GM18526 (cell line): ENCODE data around the gene MED4.

Experiments
- POLR2A ChIP-seq: IDR thresholded peaks from 3 replicates; pipeline ENCODE4 v1.6.1; 2011; ENCODE audit not compliant: insufficient read length; ENCODE audit errors: extremely low read depth

The MED4 gene

GRCh38 chr13:48094781-48095502 is at the start of gene MED4:
TSS of gene MED4 (minus strand) at chr13:48095104. CDS start at chr13:48095078, 26 bp downstream.
- TF ChIP-seq POLR2A = peak; percentile 94

- no peak for TF ChIP-seq POLR2A
These were observed 49.6 kb upstream of the MED4 start for GRCh38 chr13:48144413-48145035.

GRCh38 chr13:48142436-48142835 is 47.5 kb upstream of the MED4 start:
- no peak for TF ChIP-seq POLR2A

GRCh38 chr13:48138270-48138669 is 43.4 kb upstream of the MED4 start:
- TF ChIP-seq POLR2A = no peak

GRCh38 chr13:48132961-48133360 is 38.1 kb upstream of the MED4 start:
- TF ChIP-seq POLR2A = no peak

GRCh38 chr13:48131533-48131932 is 36.6 kb upstream of the MED4 start:
- no peak for TF ChIP-seq POLR2A

GRCh38 chr13:48126944-48127830 is 32.3 kb upstream of the MED4 start:
- TF ChIP-seq POLR2A = no peak

GRCh38 chr13:48125794-48126228 is 30.9 kb upstream of the MED4 start:
- no peak for TF ChIP-seq POLR2A

GRCh38 chr13:48123812-48124211 is 28.9 kb upstream of the MED4 start:
- no peak for TF ChIP-seq POLR2A

- no peak for TF ChIP-seq POLR2A
These were observed 26.8 kb upstream of the MED4 start for GRCh38 chr13:48121733-48122132.

- TF ChIP-seq POLR2A = no peak
These were observed 25.3 kb upstream of the MED4 start for GRCh38 chr13:48120241-48120640.

- TF ChIP-seq POLR2A = no peak
These were observed 23.1 kb upstream of the MED4 start for GRCh38 chr13:48118030-48118429.

- TF ChIP-seq POLR2A = no peak
These were observed 21.9 kb upstream of the MED4 start for GRCh38 chr13:48116808-48117207.

GRCh38 chr13:48113756-48114130 is 18.8 kb upstream of the MED4 start:
- TF ChIP-seq POLR2A = no peak

- no peak for TF ChIP-seq POLR2A
These were observed 18.2 kb upstream of the MED4 start for GRCh38 chr13:48112896-48113755.
